HK-2 (cell line): ENCODE data around the gene GANAB.
A peak's percentile ranks its signal among the peaks of the same experiment; 100 is the strongest.
"Not testable (repeated sequence)": the region's sequence is repeated elsewhere in the genome, so short reads cannot be mapped to it uniquely, and the experiment has no call there.

Experiments used
- DNase-seq: peaks from one replicate; pipeline ENCODE4 v3.0.0-alpha.2; 2018; ENCODE audit not compliant: unreplicated experiment

GANAB gene

DNA sequence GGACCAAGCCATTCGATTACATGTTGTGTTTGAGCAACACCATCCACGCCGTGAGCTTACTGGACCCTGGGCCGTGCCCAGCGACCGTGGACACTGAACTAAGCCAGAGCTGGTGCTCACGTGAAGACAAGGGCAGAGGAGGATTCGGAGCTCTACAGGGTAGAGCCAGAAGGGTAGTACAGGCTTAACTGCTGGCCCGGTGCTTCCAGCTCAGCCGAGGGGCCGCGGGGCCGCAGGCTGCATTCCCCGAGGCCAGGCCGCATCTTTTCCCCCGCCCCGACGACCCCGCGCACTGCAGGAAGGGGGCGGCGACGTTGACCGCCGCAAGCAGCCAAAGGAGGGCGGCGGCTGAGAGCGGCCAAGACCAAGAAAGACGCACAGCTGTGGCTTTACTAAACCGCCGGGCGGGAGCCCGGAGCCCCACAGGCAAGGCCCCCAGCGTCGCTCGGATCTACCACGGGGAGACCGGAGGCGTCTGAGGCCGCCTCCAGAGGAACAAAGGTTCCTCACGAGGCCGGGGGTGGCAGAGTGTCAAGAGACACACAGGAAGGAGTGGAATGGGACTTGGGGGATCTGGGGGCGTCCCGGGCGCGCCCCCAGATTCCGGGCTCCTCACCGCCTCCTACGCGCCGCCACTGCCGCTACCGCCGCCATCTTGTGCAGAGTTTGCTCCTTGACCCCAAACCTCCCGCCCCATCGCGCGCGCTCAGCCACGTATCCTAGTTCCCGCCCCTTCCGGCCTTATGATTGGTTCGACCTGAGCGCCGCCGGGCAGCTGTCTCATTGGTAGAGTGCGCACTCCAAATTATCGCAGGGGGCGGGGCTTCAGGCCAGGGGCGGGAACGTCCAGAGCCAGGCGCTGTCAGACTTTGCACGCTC is at the start of gene GANAB:
Gene GANAB, minus strand, starts transcription at position 668 of the 879 bp plus-strand sequence. Its CDS starts 14 bp downstream, at position 654.
- DNase-seq, result peak; percentile 95

- DNase-seq, result peak; percentile 49
Observed at GRCh38 chr11:62694455-62695167, 48.2 kb upstream of the GANAB start.

- not testable (repeated sequence) for DNase-seq
Observed at GRCh38 chr11:62693624-62694023, 47.2 kb upstream of the GANAB start.

DNA sequence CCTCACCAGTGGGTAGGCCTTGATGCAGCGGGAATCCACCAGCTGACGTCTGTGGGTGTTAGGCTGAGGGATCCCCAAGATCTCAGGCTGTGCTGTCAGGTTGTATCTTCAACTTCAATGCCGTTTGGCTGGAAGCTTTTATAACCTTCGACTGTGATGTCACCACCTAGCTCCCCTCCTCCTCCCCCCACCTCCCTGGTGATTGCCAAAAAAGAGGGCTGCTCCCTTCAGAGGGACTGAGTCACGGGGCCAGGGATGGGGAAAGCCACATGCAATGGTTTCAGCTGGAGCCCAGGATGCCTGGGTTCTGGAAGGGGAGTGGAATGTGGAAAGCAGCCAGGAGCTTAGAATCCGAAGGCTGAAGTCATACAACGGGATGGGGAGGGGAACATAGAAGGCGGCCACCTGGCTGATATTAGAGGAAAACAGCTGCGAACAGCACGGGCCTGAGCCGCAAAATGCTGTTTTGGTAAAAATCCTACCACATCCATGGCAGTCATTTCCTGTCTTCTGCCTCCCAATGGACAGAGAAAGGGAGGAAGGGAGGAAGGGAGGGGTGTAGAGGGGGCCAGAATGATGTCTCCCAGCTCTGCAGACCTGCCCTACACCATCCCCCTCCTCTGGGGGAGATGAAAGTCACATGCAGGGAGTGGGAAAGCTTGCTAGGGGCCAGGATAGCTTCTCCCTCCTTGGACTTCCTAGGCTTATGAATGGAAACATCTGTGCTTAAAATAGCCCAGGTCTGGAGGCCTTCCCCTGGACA is 43.2 kb upstream of the GANAB start, which contains the start of gene LRRN4CL:
Gene LRRN4CL, minus strand, starts transcription at position 110 of the 763 bp plus-strand sequence. CDS start 1,022 bp downstream, outside the sequence.
- no peak for DNase-seq

- no peak for DNase-seq
Observed at GRCh38 chr11:62688491-62688890, 42.1 kb upstream of the GANAB start.

DNA sequence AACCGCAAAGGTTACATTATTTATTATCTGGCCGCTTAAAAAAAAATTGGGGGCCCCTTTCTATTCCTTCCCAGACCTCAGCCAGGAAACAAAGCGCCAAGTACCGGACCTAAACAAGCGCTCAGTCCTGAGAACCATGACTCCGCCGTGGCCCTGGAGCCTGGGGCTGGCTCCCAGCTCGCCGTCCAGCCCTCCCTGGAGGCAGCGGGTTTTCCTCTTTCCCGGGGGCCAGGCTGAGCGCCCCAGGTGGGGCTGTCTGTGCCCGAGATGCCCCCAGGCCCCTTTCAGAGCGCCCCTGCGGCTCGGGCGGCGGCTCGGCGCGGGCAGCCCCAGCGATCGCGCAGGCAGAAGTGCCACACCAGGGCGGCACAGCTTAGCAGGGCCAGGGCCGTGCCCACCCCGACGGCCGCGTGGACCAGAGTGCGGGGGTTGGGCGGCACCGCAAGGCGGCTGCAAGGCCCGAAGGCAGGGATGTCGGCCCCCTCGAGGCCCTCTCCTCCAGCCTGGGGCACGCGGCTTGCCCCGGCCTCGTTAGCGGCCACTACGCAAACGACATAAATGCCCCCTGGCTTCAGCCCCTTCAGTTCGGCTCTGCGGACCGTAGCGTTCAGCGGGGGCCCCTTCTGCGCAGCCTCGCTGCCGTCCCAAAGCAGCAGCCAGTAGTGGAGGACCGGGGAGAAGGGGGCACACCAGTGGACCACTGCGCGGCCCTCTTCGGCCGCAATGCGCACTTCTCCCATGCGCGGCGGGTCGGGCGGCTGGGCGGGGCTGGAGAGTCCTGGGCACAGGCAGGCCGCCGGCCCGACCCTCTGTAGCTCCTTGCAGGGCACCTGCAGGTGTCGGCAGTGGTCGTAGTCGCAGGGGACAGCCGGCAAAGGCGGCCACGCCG is 41.3 kb upstream of the GANAB start:
- no peak for DNase-seq

GRCh38 chr11:62682518-62682917 is 36.1 kb upstream of the GANAB start:
- no peak for DNase-seq

DNA sequence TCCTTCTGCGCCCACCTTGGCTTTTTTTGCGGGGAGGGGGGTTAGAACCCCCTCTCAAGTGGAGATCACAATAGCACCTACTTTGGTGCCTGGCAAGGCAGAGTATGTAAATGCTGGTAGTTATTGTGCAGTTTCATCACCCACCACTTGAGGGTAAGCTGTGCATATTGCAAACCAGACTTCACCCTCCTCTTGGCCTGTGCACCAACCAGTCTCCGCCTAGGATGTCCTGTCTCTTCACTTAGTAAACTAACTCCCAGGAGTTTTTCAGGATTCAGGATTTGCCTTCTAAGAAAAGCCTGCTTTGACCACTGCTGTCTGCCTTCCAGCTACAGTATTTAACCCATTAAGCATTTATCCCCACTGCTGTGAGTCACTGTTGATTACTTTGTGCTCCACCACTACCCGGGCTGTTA is 34.4 kb upstream of the GANAB start:
- no peak for DNase-seq

DNA sequence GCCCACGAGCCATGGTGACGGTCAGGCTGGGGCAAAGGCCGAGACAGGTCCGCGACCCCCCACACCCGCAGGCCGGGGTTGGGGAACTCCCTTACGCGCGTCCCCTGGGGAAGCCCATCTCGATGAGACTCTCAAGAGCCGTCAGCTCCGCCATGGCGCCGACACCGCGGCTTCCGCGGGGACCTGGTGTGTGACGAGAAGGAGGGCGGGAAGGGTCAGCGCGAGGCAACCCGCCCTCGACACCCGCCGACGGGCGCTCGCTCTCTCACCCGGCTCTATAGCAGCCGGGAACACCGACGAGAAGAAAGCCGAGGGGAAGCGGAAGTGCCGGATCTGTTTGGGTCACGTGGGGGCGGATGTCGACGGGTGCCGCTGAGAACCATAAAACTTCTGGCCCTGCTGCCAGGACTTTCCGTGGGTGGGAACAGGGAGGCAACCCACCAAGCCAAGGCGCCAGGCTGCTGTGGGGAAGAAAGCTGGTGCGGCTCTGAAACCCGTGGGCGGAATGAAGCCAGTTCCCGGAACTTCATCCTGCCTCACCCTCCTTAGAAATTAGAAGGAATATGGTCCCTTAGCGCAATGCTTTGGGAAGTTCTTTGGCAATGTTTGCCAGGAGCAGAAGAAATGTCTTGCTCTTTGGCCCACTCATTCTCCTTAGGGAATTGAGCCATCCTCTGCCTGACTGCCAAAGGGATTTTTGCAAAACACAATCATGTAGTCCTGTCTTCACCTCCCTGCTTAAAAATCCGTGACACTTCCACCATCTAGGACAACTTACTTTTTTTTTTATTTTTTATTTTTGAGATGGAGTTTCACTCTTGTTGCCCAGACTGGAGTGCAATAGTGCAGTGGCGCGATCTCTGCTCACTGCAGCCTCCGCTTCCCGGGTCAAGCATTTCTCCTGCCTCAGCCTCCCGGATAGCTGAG is 32.6 kb upstream of the GANAB start, which contains the start of gene UBXN1:
Gene UBXN1, minus strand, starts transcription at position 304 of the 927 bp plus-strand sequence. Its CDS starts 150 bp downstream, at position 154.
- peak; percentile 79 for DNase-seq

DNA sequence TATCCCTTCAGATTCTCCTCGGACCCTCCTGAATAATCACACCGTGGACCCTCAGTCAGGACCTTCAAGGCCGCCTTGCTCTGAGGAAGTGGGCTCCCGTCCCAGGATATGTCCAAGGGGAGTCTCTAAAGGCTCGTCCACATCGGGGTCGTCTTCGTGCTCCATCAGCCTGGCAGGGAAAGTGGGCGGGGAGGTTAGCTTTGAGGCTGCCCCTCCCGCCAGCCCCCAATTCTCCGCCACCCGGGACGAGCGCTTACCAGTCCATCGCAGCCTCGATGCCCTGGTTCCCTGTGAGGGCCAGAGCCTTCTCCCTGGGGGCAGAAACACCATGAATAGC is 32.0 kb upstream of the GANAB start:
- DNase-seq, result no peak

GRCh38 chr11:62677714-62678113 is 31.3 kb upstream of the GANAB start:
- DNase-seq, result no peak

DNA sequence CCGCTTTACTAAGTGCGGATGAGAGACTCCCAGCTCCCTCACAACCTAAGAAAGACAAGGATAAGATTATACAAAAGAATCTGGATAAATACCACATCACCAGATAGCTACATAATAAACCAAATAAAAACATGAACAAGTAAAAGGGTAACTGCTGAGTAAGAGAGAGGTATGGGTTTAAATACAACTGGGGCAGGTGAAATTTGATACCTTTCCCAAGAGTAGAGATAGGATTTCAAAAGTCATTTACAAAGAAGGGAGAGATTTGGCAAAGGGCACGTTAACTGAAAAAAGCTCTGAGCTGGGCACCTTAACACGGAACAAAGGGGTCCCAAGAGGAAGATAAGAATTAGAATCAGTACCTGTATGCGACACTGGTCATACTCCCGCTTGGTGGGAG is 30.7 kb upstream of the GANAB start:
- no peak for DNase-seq

- DNase-seq, result no peak
Observed at GRCh38 chr11:62676698-62677097, 30.3 kb upstream of the GANAB start.

DNA sequence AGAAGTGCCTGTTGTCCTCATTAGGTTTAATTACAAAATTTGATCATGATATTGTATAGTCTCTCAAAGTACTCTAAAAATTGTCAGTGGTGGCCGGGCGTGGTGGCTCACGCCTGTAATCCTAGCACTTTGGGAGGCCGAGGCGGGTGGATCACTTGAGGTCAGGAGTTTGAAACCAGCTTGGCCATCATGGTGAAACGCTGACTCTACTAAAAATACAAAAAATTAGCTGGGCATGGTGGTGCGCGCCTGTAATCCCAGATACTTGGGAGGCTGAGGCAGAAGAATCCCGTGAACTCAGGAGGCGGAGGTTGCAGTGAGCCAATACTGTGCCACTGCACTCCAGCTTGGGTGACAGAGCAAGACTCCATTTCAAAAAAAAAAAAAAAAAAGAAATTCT is 29.0 kb upstream of the GANAB start:
- not testable (repeated sequence) for DNase-seq

DNA sequence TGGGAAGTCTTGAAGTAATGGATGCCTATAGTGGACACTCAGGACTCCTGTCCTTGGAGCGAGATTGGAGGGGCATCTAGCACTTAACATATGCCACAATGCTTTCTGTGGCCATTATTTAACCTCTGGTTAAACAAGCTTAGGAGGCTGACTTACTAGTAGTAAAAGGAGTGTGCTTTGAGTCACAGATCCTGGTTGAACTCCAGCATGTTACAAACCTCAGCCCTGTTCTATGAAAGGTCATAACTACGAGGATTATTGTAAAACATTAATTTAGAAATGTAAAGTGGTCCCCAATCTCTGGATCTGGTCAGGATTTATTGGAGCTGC is 26.7 kb upstream of the GANAB start:
- DNase-seq, result no peak

DNA sequence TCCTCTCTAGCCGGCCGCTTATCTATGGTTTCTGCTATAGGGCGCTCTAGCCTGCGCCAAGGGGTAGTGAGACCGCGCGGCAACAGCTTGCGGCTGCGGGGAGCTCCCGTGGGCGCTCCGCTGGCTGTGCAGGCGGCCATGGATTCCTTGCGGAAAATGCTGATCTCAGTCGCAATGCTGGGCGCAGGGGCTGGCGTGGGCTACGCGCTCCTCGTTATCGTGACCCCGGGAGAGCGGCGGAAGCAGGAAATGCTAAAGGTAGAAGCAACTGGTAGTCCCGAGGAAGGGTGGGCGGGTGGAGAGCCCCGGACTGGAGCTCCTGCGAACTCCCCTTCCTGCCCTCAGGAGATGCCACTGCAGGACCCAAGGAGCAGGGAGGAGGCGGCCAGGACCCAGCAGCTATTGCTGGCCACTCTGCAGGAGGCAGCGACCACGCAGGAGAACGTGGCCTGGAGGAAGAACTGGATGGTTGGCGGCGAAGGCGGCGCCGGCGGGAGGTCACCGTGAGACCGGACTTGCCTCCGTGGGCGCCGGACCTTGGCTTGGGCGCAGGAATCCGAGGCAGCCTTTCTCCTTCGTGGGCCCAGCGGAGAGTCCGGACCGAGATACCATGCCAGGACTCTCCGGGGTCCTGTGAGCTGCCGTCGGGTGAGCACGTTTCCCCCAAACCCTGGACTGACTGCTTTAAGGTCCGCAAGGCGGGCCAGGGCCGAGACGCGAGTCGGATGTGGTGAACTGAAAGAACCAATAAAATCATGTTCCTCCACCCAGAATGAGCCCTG is 25.4 kb upstream of the GANAB start, which contains the start of the genes LBHD1 and UQCC3:
Gene LBHD1, minus strand, starts transcription at position 660 of the 782 bp plus-strand sequence. CDS start 2,236 bp downstream, outside the sequence.
Gene UQCC3, plus strand, starts transcription at position 66 of the 782 bp plus-strand sequence. Its CDS starts 73 bp downstream, at position 139.
- peak; percentile 81 for DNase-seq

- DNase-seq, result no peak
Observed at GRCh38 chr11:62671236-62671607, 24.8 kb upstream of the GANAB start.

GRCh38 chr11:62669420-62670161 is 23.2 kb upstream of the GANAB start:
- no peak for DNase-seq
